Measurements from ENCODE around the gene FARP1.
A peak's percentile ranks its signal among the peaks of the same experiment; 100 is the strongest.

FARP1 gene

GRCh38 chr13:98450539-98451111 is 307.7 kb downstream of the FARP1 start:
- H3K9ac ChIP-seq, result no peak overlapping the region
- H3K36me3 ChIP-seq, result peaks cover 73% of the 10 kb centered on the region
- no peak for TF ChIP-seq Cebpa-rat (IDR thresholded peaks at IDR 0.05)
- no peak overlapping the region for H3K27ac ChIP-seq
- H3K4me2 ChIP-seq, result peak overlapping the region; percentile 86
- H4K20me1 ChIP-seq, result peaks cover 100% of the 10 kb centered on the region
- H3K4me3 ChIP-seq, result no peak overlapping the region
- no peaks in the 10 kb centered on the region for H3K27me3 ChIP-seq
- H3K4me1 ChIP-seq, result peaks cover 65% of the 10 kb centered on the region
- no peaks in the 10 kb centered on the region for H3K9me3 ChIP-seq

GRCh38 chr13:98451676-98452470 is 309.0 kb downstream of the FARP1 start:
- H3K27me3 ChIP-seq, result no peaks in the 10 kb centered on the region
- no peak overlapping the region for H3K4me3 ChIP-seq
- H3K9ac ChIP-seq, result no peak overlapping the region
- H3K4me2 ChIP-seq, result peak overlapping the region; percentile 86
- peaks cover 100% of the 10 kb centered on the region for H4K20me1 ChIP-seq
- H3K9me3 ChIP-seq, result no peaks in the 10 kb centered on the region
- H3K36me3 ChIP-seq, result peaks cover 77% of the 10 kb centered on the region
- peaks cover 58% of the 10 kb centered on the region for H3K4me1 ChIP-seq
- no peak overlapping the region for H3K27ac ChIP-seq
- no peak for TF ChIP-seq Cebpa-rat (IDR thresholded peaks at IDR 0.05)

- H3K4me1 ChIP-seq, result peaks cover 49% of the 10 kb centered on the region
- H3K36me3 ChIP-seq, result peaks cover 87% of the 10 kb centered on the region
- no peak overlapping the region for H3K4me2 ChIP-seq
- H3K4me3 ChIP-seq, result no peak overlapping the region
- H3K9me3 ChIP-seq, result no peaks in the 10 kb centered on the region
- H3K27ac ChIP-seq, result no peak overlapping the region
- H4K20me1 ChIP-seq, result peaks cover 99% of the 10 kb centered on the region
- no peak overlapping the region for H3K9ac ChIP-seq
- no peaks in the 10 kb centered on the region for H3K27me3 ChIP-seq
- no peak for TF ChIP-seq Cebpa-rat (IDR thresholded peaks at IDR 0.05)
These were observed 310.3 kb downstream of the FARP1 start for GRCh38 chr13:98452851-98453843.

- H4K20me1 ChIP-seq, result peaks cover 99% of the 10 kb centered on the region
- H3K27me3 ChIP-seq, result no peaks in the 10 kb centered on the region
- no peak for TF ChIP-seq Cebpa-rat (IDR thresholded peaks at IDR 0.05)
- peaks cover 36% of the 10 kb centered on the region for H3K4me1 ChIP-seq
- H3K36me3 ChIP-seq, result peaks cover 93% of the 10 kb centered on the region
- H3K4me2 ChIP-seq, result no peak overlapping the region; the same call in 1 of the 2 replicates
- H3K9me3 ChIP-seq, result no peaks in the 10 kb centered on the region
- no peak overlapping the region for H3K9ac ChIP-seq
- H3K27ac ChIP-seq, result no peak overlapping the region
- H3K4me3 ChIP-seq, result no peak overlapping the region
These were observed 311.5 kb downstream of the FARP1 start for GRCh38 chr13:98454389-98454881.

GRCh38 chr13:98456413-98456845 is 313.5 kb downstream of the FARP1 start:
- H3K36me3 ChIP-seq, result peaks cover 99% of the 10 kb centered on the region
- no peak overlapping the region for H3K4me2 ChIP-seq
- no peak overlapping the region for H3K4me3 ChIP-seq
- no peaks in the 10 kb centered on the region for H3K27me3 ChIP-seq
- no peaks in the 10 kb centered on the region for H3K9me3 ChIP-seq
- no peak overlapping the region for H3K27ac ChIP-seq
- TF ChIP-seq Cebpa-rat (IDR thresholded peaks at IDR 0.05), result no peak
- no peak overlapping the region for H3K9ac ChIP-seq
- H4K20me1 ChIP-seq, result peaks cover 99% of the 10 kb centered on the region
- peaks cover 24% of the 10 kb centered on the region for H3K4me1 ChIP-seq

- H3K4me3 ChIP-seq, result no peak overlapping the region
These were observed 314.2 kb downstream of the FARP1 start for GRCh38 chr13:98457053-98457452.

GRCh38 chr13:98458431-98458830 is 315.5 kb downstream of the FARP1 start:
- Histone ChIP-seq H3K27ac (no peak overlapping the region), H3K4me3 (no peak overlapping the region), H3K9me3 (no peaks in the 10 kb centered on the region), H3K27me3 (no peaks in the 10 kb centered on the region), H3K4me2 (no peak overlapping the region), H4K20me1 (peaks cover 99% of the 10 kb centered on the region), H3K9ac (no peak overlapping the region), H3K36me3 (peaks cover 98% of the 10 kb centered on the region), H3K4me1 (peaks cover 38% of the 10 kb centered on the region)
- no peak for TF ChIP-seq Cebpa-rat (IDR thresholded peaks at IDR 0.05)

More at GRCh38 chr13:98457053-98457452, 314.2 kb downstream of the FARP1 start:
- Histone ChIP-seq H3K9me3 (no peaks in the 10 kb centered on the region), H3K4me1 (peaks cover 24% of the 10 kb centered on the region), H3K36me3 (peaks cover 98% of the 10 kb centered on the region), H4K20me1 (peaks cover 99% of the 10 kb centered on the region), H3K27me3 (no peaks in the 10 kb centered on the region), H3K4me2 (no peak overlapping the region), H3K27ac (no peak overlapping the region), H3K9ac (no peak overlapping the region)
- TF ChIP-seq Cebpa-rat (IDR thresholded peaks at IDR 0.05), result no peak

- H3K4me3 ChIP-seq, result no peak overlapping the region
- peaks cover 42% of the 10 kb centered on the region for H3K4me1 ChIP-seq
- H3K27me3 ChIP-seq, result no peaks in the 10 kb centered on the region
- no peak overlapping the region for H3K9ac ChIP-seq
- H3K27ac ChIP-seq, result no peak overlapping the region
- no peak for TF ChIP-seq Cebpa-rat (IDR thresholded peaks at IDR 0.05)
- peaks cover 98% of the 10 kb centered on the region for H3K36me3 ChIP-seq
- H3K9me3 ChIP-seq, result no peaks in the 10 kb centered on the region
- no peak overlapping the region for H3K4me2 ChIP-seq
- peaks cover 97% of the 10 kb centered on the region for H4K20me1 ChIP-seq
These were observed 316.3 kb downstream of the FARP1 start for GRCh38 chr13:98459171-98459681.

GRCh38 chr13:98459721-98460370 is 317.0 kb downstream of the FARP1 start:
- Histone ChIP-seq H3K4me3 (no peak overlapping the region), H3K4me1 (peaks cover 37% of the 10 kb centered on the region), H3K36me3 (peaks cover 97% of the 10 kb centered on the region), H4K20me1 (peaks cover 91% of the 10 kb centered on the region), H3K9me3 (no peaks in the 10 kb centered on the region), H3K27ac (no peak overlapping the region), H3K9ac (no peak overlapping the region), H3K27me3 (no peaks in the 10 kb centered on the region), H3K4me2 (no peak overlapping the region)
- no peak for TF ChIP-seq Cebpa-rat (IDR thresholded peaks at IDR 0.05)
